GM06990 (cell line): ENCODE measurements around the gene CORO2A.

Experiments
- DNase-seq: peaks from one replicate; pipeline ENCODE4 v3.0.0-alpha.2; 2011; ENCODE audit not compliant: insufficient read length; ENCODE audit errors: extremely low read depth
- H3K27me3 ChIP-seq: replicated peaks from 2 replicates; pipeline ENCODE4 v1.6.0; 2011; ENCODE audit warnings: low read length; ENCODE audit not compliant: control insufficient read depth, insufficient read depth
- H3K36me3 ChIP-seq: 2 replicates; pipeline ENCODE4 v1.5.1; 2011; ENCODE audit warnings: low read length; ENCODE audit not compliant: control insufficient read depth, insufficient read depth
- H3K4me3 ChIP-seq: replicated peaks from 2 replicates; pipeline ENCODE4 v1.5.1; 2011; ENCODE audit warnings: low read depth, mild to moderate bottlenecking, control low read depth, low read length
- CTCF ChIP-seq: IDR thresholded peaks from 2 replicates; pipeline ENCODE4 v1.5.1; 2011; ENCODE audit warnings: low read length, control low read depth, mild to moderate bottlenecking, inconsistent platforms; ENCODE audit not compliant: insufficient read depth, poor library complexity, severe bottlenecking

Gene CORO2A

GRCh38 chr9:98171176-98171925 lies 21.1 kb downstream of the CORO2A start:
- DNase-seq = no peak

GRCh38 chr9:98168941-98169488 lies 23.4 kb downstream of the CORO2A start:
- Histone ChIP-seq H3K36me3 (no peaks in the 10 kb centered on the region), H3K27me3 (no peaks in the 10 kb centered on the region), H3K4me3 (no peak overlapping the region)
- TF ChIP-seq CTCF = no peak
- DNase-seq = peak; percentile 87

More at GRCh38 chr9:98171176-98171925, 21.1 kb downstream of the CORO2A start:
- Histone ChIP-seq H3K4me3 (no peak overlapping the region), H3K36me3 (no peaks in the 10 kb centered on the region), H3K27me3 (no peaks in the 10 kb centered on the region)
- TF ChIP-seq CTCF = no peak

GRCh38 chr9:98168153-98168780 lies 24.2 kb downstream of the CORO2A start:
- TF ChIP-seq CTCF = no peak
- no peaks in the 10 kb centered on the region for H3K36me3 ChIP-seq
- no peak for DNase-seq
- H3K4me3 ChIP-seq = no peak overlapping the region
- no peaks in the 10 kb centered on the region for H3K27me3 ChIP-seq

- no peak overlapping the region for H3K4me3 ChIP-seq
- no peaks in the 10 kb centered on the region for H3K36me3 ChIP-seq
- DNase-seq = no peak
- H3K27me3 ChIP-seq = no peaks in the 10 kb centered on the region
- TF ChIP-seq CTCF = no peak
These were observed 27.5 kb downstream of the CORO2A start for GRCh38 chr9:98164912-98165311.

- no peaks in the 10 kb centered on the region for H3K27me3 ChIP-seq
- no peak for TF ChIP-seq CTCF
- DNase-seq = no peak
- H3K4me3 ChIP-seq = no peak overlapping the region
- no peaks in the 10 kb centered on the region for H3K36me3 ChIP-seq
These were observed 29.8 kb downstream of the CORO2A start for GRCh38 chr9:98162613-98163012.
